ENCODE data around the gene CCL2.
"Not testable (repeated sequence)": the region's sequence is repeated elsewhere in the genome, so short reads cannot be mapped to it uniquely, and the experiment has no call there.

The CCL2 gene

GRCh38 chr17:34254651-34255380, at the start of gene CCL2:
Gene CCL2, plus strand, starts transcription at chr17:34255285. Its CDS starts 65 bp downstream, at chr17:34255350.
- DNase-seq (ENCODE audit: low read depth): no peak

DNA sequence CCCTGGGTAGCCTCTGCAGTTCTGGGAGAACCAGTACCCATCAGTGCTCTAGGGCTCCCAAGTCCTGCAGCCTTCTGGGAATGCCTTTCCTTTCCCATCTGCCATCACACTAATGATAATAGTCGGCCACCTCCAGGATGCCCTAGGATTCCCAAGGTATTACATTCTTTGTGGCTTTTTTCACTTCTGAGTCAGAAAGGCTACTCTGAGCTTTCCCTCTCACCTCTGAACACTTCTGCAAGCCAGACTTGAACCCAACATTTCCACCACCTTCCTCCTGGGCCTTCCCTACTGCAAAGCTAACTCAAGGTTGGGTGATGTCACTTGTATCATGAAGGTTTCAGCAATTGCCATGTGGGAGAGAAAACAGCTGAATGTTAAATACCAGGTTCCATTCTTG, 49.7 kb upstream of the CCL2 start:
- DNase-seq (ENCODE audit: low read depth): no peak

GRCh38 chr17:34206569-34206968, 48.5 kb upstream of the CCL2 start:
- DNase-seq (ENCODE audit: low read depth): no peak

GRCh38 chr17:34207572-34207971, 47.5 kb upstream of the CCL2 start:
- no peak for DNase-seq (ENCODE audit: low read depth)

DNA sequence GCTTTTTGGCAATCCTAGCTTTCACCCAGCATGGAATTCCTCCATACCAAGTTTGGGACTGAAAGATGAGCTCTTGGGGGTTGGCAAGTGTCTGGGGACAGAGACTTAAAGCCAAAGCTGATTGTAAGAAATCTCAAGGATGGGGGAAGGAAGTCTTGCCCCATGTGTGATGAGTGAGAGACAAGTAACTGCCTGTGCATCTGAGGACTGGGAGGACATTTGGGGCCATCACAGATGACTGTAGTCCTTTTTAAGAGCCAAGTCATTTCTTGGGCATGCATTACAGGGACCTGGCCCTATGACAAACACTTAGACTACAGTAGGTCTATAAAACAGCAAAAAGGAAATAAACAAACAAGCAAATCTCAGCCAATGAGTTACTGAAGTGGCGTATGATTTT, 36.3 kb upstream of the CCL2 start:
- DNase-seq (ENCODE audit: low read depth): no peak

DNA sequence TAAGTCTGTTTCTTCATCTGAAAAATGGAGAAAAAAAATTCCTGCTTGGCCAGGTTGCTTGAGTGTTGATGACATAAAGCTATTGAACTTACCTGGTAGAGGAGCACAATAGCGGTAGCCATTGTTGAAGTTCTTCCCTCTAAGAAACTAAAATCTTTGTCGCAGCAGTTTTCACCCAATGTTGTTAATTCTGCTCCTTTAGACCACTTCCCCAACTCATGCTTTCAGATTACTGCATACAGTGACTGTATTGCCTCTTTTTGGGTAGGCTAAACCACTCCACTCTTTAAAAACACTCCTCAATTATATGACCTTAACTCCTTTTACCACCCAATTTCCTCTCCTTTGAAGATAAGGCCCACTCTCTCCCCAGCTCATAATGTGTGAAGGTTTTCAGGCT, 35.7 kb upstream of the CCL2 start:
- DNase-seq (ENCODE audit: low read depth): no peak

- DNase-seq (ENCODE audit: low read depth): no peak
Measured at GRCh38 chr17:34220045-34220751, 34.9 kb upstream of the CCL2 start.

- no peak for DNase-seq (ENCODE audit: low read depth)
Measured at GRCh38 chr17:34220752-34221395, 34.2 kb upstream of the CCL2 start.

GRCh38 chr17:34221411-34221810, 33.7 kb upstream of the CCL2 start:
- no peak for DNase-seq (ENCODE audit: low read depth)

DNA sequence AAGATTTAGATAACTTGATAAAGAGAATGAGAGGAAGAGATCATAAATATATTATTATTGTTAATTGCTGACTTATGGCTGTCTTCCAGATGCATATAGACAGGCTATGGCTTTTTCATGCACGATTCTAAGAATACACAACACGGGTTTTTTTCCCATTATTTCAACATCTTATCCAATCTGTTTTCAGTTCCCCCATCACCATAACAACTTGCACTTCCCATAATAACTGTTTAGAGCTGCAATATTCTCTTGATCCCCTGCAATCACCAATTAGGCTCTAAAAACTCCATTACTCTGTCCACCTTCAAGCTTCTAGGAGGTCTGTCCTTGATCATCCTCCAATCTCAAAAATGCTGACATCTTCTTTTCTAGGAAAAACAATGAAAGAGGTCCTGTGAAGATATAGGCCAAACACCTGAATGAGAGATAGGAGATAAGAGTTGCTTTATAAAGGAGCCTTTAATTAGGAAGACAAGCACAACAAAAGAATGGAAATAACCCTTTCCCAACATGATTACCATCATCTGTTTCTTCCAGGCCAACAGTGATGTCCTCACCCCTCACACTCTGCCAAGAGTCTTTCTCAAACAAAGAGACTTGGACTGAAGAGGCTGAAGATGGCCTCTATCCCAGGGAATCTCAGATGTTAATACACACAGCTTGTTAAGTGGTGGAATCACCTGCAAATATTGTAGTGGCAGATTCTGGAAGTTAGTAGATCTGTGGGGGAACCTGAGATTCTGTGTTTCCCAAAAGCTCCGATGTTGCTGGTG, 32.2 kb upstream of the CCL2 start:
- DNase-seq (ENCODE audit: low read depth): no peak

DNA sequence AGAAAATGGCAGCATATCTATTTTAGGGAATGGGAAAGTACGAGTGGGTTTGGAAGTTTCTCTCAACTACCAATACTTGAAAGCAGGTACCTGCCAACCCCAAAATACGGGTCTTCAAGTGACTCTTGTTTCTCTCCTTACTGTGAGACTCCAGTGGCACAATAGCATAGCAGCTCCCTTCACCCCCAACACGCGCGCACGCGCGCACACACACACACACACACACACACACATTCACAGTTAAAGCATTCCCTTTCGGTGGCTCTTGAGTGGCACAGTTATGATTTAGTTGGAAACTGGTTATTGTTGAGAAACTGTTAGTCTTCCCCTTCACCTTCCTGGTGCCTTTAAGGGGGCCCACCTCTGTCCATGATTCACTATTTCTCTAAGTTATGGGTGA, 30.0 kb upstream of the CCL2 start:
- DNase-seq (ENCODE audit: low read depth): no peak

DNA sequence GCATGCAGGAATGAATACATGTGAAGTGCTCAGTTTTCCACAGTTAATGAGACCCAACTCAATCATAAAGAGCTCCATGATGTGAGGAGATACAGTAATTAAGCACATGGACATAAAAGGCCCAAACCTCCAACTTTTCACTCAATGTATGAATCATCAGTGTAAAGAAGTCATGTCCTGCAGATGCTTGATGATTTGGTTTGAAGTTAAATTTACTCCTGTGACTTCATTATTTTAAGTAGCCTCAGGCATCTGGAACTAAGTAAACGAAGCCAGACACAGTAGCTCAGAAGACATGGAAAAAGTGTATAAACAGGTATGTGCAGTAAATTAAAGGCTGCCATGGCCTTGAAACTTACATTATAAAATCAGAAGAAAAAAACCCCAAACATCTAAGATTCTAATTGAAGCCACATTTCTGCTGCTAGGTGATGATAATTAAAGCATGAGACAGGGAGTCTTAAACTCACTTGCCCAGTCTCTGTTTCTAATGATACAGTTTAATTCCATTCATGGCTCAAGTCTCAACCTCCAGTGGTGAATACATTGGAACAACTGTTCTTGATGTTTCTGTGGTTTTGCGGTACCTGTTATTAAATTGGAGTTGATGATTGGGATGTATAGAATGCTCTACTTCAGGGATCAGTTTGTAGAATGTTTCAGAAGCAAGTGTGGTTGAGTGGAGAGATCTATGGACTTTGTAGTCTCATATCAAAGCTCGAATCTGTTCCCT, 28.9 kb upstream of the CCL2 start:
- DNase-seq (ENCODE audit: low read depth): no peak

DNA sequence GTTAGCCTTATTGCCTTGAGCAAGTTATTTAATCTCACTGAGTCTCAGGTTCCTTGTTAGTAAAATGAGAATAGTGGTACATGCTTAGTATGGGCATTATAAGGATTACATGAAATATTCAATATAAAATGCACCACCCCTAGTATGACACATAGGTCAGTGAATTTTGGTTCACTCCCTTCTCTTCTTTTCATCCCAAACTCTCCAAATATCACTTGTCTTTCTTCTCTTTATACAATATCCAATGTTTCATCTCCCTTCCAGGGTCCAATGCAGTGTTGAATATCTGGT, 28.4 kb upstream of the CCL2 start:
- no peak for DNase-seq (ENCODE audit: low read depth)

DNA sequence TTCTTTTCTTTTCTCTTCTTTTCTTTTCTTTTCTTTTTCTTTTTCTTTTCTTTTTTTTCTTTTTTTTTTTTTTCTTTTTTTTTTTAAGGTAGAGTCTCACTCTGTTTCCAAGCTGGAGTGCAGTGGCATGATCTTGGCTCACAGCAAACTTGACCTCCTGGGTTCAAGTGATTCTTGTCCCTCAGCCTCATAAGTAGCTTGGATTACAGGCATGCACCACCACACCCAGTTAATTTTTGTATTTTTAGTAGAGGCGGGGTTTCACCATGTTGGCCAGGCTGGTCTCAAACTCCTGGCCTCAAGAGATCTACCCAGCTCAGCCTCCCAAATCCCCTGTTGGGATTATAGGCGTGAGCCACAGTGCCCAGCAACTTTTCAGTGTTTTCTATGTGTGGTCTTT, 27.8 kb upstream of the CCL2 start:
- DNase-seq (ENCODE audit: low read depth): not testable (repeated sequence)

DNA sequence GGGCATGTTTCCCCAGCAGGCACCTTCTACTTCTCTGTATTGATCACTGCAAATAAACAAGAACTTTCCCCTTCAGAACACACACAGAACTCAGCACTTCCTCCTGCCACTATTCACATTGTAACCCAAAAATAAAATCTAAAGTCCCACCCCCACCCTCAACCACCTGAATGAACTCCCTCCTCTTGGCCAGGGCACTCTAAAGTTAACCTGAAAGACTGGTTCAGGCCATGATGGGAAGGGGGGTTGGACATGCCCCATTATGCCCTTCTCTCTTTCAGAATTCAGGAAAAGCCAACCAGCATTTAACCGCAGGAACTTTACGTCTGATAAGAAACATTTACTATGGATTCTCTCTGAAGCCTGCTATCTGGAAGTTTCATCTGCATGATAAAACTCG, 27.4 kb upstream of the CCL2 start:
- no peak for DNase-seq (ENCODE audit: low read depth)

- no peak for DNase-seq (ENCODE audit: low read depth)
Measured at GRCh38 chr17:34228781-34229180, 26.3 kb upstream of the CCL2 start.

DNA sequence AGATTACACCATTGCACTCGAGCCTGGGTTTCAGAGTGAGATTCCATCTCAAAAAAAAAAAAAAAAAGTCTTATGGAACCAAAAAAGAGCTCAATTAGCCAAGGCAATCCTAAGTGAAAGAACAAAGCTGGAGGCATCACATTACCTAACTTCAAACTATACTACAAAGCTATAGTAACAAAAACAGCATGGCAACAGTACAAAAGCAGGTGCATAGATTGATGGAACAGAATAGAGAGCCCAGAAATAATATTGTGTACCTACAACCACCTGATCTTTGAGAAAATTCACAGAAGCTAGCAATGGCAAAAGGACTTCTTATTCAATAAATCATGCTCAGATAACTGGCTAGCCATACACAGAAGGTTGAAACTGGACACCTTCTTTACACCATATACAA, 24.7 kb upstream of the CCL2 start:
- no peak for DNase-seq (ENCODE audit: low read depth)

DNA sequence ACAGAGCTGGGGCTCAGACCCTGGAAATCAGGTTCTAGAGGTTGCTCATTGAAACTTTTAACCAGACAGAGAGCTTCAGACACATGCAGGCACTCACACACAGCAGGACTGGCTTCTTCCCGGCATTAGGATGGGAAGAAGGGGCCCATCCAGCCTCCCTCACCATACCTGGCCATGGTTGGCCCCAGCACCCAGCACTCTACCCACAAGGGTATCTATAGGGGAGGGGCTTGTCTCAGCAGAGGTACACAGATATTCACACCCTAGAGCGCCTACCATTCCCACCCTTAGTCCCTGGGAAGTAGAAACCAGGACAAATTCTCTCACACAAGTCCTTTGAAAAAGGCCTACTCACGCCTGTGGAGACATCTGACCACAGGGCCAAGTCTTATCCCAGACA, 20.5 kb upstream of the CCL2 start:
- DNase-seq (ENCODE audit: low read depth): no peak

GRCh38 chr17:34235389-34236028, 19.6 kb upstream of the CCL2 start:
- DNase-seq (ENCODE audit: low read depth): no peak

- DNase-seq (ENCODE audit: low read depth): no peak
Measured at GRCh38 chr17:34236281-34236892, 18.7 kb upstream of the CCL2 start.

- no peak for DNase-seq (ENCODE audit: low read depth)
Measured at GRCh38 chr17:34237458-34237857, 17.6 kb upstream of the CCL2 start.
